ENCODE data around the gene CLEC20A.

The CLEC20A gene

DNA sequence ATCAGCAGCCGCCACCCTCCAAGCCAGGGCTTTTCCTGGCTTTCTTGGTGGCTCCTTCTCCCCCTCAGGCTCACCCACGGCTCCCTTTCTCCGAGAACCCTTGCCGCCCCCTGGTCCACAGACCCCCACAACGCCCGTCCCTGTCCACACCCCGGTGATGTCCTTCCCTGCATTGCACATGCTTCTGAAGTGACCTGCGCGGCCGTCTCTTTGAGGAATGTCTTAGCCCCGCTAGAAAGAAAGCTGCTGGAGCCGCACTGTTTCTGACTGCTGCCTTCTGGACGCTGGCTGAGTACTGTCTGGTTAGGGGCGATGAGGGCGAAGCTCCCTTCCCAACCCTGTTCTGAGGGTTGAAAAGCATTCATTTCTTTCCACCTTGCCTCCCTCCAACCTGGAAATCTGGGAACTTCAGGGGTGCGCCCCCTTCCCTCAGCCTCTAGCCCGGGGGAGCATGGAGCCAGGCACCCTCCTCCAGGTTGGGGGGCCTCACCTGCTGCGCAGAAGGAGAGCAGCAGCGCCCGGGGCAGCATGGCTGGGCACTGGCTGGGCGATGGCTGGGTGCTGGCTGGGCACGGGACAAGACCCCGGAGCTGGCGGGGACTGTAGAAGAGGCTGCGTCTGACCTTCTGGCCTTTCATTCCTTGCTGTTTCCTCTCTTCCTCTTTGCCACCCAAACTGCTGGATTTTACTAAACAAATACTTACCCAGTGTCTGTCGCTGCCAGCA lies at the start of gene CLEC20A:
Gene CLEC20A, minus strand, starts transcription at position 555 of the 726 bp plus-strand sequence. Its CDS starts 25 bp downstream, at position 530.
- no peak for DNase-seq (ENCODE audit: low read depth)

- DNase-seq (ENCODE audit: low read depth): no peak
These were observed 47.8 kb upstream of the CLEC20A start for GRCh38 chr1:178544531-178544930.

GRCh38 chr1:178543290-178543607 lies 46.5 kb upstream of the CLEC20A start:
- DNase-seq (ENCODE audit: low read depth): no peak

DNA sequence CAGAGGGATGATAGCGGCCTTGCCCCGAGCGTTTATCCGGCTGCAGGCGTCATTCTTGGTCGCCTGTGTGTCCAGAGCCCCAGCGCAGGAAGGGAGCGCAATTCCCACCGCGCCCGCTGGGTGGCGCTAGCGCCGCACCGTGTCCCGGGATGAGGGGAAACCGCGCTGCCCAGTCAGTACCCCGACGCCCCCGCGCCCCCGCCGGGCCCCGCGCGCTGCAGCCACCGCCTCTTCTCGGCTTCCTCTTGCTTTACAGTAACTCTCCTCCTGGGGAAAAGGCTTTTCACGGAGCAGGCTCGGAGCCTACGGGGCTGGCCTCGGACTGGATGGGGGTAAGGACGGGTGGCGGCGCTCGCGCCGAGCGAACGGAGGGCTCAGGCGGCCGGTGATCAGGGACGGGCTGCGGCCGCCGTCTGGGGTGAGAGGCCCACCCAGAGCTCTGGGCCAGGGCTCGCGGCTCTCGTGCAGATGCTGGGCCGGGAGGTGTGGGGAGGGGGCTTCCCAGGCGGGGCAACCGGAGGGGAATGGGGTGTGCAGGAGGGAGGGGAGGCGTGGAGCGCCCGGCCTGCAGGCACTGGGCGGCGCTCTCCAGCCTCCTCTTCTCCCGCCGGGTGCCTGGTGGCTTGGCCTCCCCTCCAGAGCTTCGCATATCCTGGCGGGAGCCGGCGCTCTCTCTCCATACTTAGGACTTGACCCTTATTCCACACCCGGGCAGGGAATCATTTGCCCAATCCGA lies 46.0 kb upstream of the CLEC20A start:
- peak; percentile 80 for DNase-seq (ENCODE audit: low read depth)

- peak; percentile 13 for DNase-seq (ENCODE audit: low read depth)
These were observed 45.2 kb upstream of the CLEC20A start for GRCh38 chr1:178541829-178542553.

DNA sequence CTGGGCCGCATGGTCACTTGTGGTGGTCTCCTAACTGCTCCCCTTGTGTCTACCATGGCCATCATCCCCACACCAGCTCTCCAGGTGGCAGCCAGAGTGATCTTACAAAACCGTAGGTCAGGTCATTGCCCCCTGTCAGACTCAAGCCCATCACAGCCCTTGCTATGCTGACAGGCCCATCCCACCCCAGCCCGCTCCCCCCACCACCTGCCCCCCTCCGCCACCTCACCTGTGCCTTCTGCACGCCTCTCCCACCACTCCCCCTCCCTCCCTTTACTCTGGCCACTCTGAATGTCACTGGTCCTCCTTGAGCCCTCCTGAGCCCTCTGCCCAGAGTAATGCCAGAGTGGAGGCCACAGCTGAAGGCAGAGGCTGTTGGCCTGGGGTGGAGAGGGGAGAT lies 44.6 kb upstream of the CLEC20A start:
- no peak for DNase-seq (ENCODE audit: low read depth)

GRCh38 chr1:178540646-178541045 lies 43.9 kb upstream of the CLEC20A start:
- no peak for DNase-seq (ENCODE audit: low read depth)

GRCh38 chr1:178540204-178540603 lies 43.4 kb upstream of the CLEC20A start:
- DNase-seq (ENCODE audit: low read depth): no peak

- DNase-seq (ENCODE audit: low read depth): no peak
These were observed 42.5 kb upstream of the CLEC20A start for GRCh38 chr1:178539291-178539690.

GRCh38 chr1:178538192-178538916 lies 41.6 kb upstream of the CLEC20A start:
- DNase-seq (ENCODE audit: low read depth): no peak

- DNase-seq (ENCODE audit: low read depth): no peak
These were observed 40.8 kb upstream of the CLEC20A start for GRCh38 chr1:178537382-178538090.

GRCh38 chr1:178536844-178537371 lies 40.1 kb upstream of the CLEC20A start:
- DNase-seq (ENCODE audit: low read depth): no peak

DNA sequence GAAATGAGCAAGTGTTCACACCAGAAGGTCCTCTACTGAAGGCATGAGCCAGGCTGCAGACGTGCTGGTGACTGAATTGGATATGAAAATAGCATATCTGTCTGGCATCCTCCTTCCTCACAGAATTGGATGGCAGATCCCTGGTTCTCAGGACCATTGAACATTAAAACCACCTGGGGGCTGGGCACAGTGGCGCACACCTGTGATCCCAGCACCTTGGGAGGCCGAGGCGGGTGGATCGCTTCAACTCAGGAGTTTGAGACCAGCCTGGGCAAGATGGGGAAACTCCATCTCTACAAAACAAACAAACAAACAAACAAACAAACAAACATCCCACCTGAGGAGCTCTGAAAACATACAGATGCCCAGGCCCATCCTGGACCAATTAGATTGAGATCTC lies 39.6 kb upstream of the CLEC20A start:
- DNase-seq (ENCODE audit: low read depth): no peak

- DNase-seq (ENCODE audit: low read depth): no peak
These were observed 37.5 kb upstream of the CLEC20A start for GRCh38 chr1:178534137-178534868.

DNA sequence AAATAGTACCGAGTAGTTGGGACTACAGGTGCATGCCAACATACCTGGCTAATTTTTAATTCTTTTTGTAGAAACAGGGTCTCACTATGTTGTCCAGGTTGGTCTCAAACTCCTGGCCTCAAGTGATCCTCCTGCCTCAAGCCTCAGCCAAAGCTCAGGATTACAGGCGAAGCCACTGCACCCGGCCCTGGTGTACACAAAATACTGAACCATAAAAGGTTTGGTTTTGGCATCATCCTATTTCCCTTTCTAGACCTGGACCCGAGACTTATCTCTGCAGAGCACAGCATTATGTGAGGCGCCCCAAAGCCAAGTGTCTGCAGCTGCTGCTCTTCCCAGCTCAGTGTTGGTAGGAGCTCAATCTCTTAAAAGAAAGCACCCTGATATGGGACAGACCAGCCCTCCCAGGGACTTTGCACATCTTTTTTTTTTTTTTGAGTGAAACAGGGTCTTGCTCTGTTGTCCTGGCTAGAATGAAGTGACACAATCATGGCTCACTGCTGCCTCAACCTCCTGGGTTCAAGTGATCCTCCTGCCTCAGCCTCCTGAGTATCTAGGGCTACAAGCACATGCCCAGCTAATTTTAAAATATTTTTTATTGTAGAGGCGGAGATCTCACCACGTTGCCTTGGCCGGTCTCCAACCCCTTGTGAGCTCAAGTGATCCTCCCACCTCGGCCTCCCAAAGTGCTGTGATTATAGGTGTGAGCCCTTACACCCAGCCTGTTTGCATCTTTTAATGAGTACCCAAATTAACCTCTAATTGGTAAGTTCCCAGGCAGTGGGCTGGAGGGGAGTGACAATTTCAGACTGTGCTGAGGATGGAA lies 36.6 kb upstream of the CLEC20A start:
- no peak for DNase-seq (ENCODE audit: low read depth)

- DNase-seq (ENCODE audit: low read depth): peak; percentile 73
These were observed 35.6 kb upstream of the CLEC20A start for GRCh38 chr1:178532392-178532791.

DNA sequence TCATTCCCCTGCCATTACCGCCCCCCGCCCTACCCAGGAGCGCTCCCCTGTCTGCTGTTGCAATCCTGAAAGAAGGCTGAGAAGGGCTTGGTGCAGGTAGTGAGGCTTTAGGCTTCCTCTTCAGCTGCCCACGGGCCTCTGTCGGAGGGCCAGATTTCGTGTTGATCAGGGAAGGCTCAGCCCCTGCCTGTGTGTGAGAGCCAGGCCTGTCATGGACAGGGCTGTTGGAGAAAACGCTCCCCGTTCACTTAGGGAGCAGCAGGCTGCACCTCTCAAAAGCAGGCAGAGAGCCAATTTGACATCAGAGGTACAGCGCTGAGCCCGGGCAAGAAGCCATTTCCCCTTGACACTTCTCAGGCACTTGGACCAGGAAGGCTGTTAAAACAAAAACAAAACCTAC lies 35.1 kb upstream of the CLEC20A start:
- no peak for DNase-seq (ENCODE audit: low read depth)

- DNase-seq (ENCODE audit: low read depth): no peak
These were observed 33.7 kb upstream of the CLEC20A start for GRCh38 chr1:178530502-178530901.

DNA sequence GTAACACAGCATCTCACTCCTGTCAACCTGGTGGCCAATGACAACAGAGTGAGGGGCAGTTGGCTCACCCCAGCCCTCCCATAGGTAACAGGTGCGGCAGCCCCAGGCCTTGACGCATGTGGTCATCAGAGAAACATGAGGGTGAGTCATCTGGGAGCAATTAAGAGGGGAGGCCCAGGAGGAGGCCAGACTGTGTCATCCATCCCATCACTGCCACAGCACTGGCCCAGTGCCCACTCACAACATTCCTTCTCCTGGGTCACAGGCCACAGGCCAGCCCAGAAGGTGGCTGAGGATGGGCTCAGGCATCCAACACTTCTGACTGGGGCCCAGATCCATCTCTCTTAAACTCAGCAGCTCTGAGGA lies 33.3 kb upstream of the CLEC20A start:
- no peak for DNase-seq (ENCODE audit: low read depth)

Measured in activated T-cell treated with anti-CD3 and anti-CD28 coated beads for 1 hour (primary cell).